ENCODE data around the gene WDR17.

WDR17 gene

GRCh38 chr4:176137631-176138030 is 72.0 kb downstream of the WDR17 start:
- no peak overlapping the region for H3K27ac Mint-ChIP-seq
- no peaks in the 10 kb centered on the region for H3K27me3 Mint-ChIP-seq
- H3K36me3 Mint-ChIP-seq (ENCODE audit: low read depth) = no peaks in the 10 kb centered on the region
- H3K9me3 Mint-ChIP-seq = no peaks in the 10 kb centered on the region
- H3K4me3 Mint-ChIP-seq = no peak overlapping the region
- no peak for DNase-seq
- H3K4me1 Mint-ChIP-seq (ENCODE audit: low read depth) = no peaks in the 10 kb centered on the region

GRCh38 chr4:176139518-176139917 is 73.9 kb downstream of the WDR17 start:
- no peak for DNase-seq
- Mint-ChIP-seq H3K27ac (no peak overlapping the region), H3K4me3 (no peak overlapping the region), H3K27me3 (no peaks in the 10 kb centered on the region), H3K4me1 (ENCODE audit: low read depth) (no peaks in the 10 kb centered on the region), H3K9me3 (no peaks in the 10 kb centered on the region), H3K36me3 (ENCODE audit: low read depth) (no peaks in the 10 kb centered on the region)

- Mint-ChIP-seq H3K4me1 (ENCODE audit: low read depth) (no peaks in the 10 kb centered on the region), H3K9me3 (no peaks in the 10 kb centered on the region), H3K27ac (no peak overlapping the region), H3K27me3 (no peaks in the 10 kb centered on the region), H3K36me3 (ENCODE audit: low read depth) (no peaks in the 10 kb centered on the region), H3K4me3 (no peak overlapping the region)
- no peak for DNase-seq
Observed at GRCh38 chr4:176142253-176142652, 76.6 kb downstream of the WDR17 start.

- no peak overlapping the region for H3K27ac Mint-ChIP-seq
- no peak overlapping the region for H3K4me3 Mint-ChIP-seq
- no peaks in the 10 kb centered on the region for H3K4me1 Mint-ChIP-seq (ENCODE audit: low read depth)
- no peaks in the 10 kb centered on the region for H3K9me3 Mint-ChIP-seq
- H3K36me3 Mint-ChIP-seq (ENCODE audit: low read depth) = no peaks in the 10 kb centered on the region
- DNase-seq = no peak
- no peaks in the 10 kb centered on the region for H3K27me3 Mint-ChIP-seq
Observed at GRCh38 chr4:176149680-176150355, 84.2 kb downstream of the WDR17 start.

- Mint-ChIP-seq H3K36me3 (ENCODE audit: low read depth) (no peaks in the 10 kb centered on the region), H3K27ac (no peak overlapping the region), H3K9me3 (no peaks in the 10 kb centered on the region), H3K27me3 (no peaks in the 10 kb centered on the region), H3K4me1 (ENCODE audit: low read depth) (no peaks in the 10 kb centered on the region), H3K4me3 (no peak overlapping the region)
- no peak for DNase-seq
Observed at GRCh38 chr4:176150356-176150682, 84.7 kb downstream of the WDR17 start.

DNA sequence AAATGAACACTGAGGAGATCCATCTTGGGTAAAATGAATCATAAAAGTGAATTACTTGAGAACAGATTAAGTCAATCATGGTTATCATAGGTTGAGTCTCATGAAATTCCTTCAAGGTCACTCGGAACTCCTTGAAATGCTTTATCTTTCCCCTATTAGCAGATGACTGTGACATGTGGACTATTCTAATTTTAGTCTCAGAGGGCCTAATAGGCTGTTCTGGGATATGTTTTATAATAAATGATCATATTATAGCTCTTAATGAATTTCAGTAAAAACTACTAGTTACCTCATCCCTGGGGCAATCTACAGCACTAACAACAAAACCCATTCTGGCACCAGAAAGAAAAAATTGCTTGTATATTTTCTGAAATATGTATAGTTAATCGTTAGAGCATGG is 85.1 kb downstream of the WDR17 start:
- Mint-ChIP-seq H3K9me3 (no peaks in the 10 kb centered on the region), H3K27ac (no peak overlapping the region), H3K4me3 (no peak overlapping the region), H3K4me1 (ENCODE audit: low read depth) (no peaks in the 10 kb centered on the region), H3K36me3 (ENCODE audit: low read depth) (no peaks in the 10 kb centered on the region), H3K27me3 (no peaks in the 10 kb centered on the region)
- no peak for DNase-seq

GRCh38 chr4:176153124-176153523 is 87.5 kb downstream of the WDR17 start:
- no peaks in the 10 kb centered on the region for H3K36me3 Mint-ChIP-seq (ENCODE audit: low read depth)
- H3K27me3 Mint-ChIP-seq = no peaks in the 10 kb centered on the region
- no peak for DNase-seq
- no peak overlapping the region for H3K4me3 Mint-ChIP-seq
- no peaks in the 10 kb centered on the region for H3K4me1 Mint-ChIP-seq (ENCODE audit: low read depth)
- H3K27ac Mint-ChIP-seq = no peak overlapping the region
- H3K9me3 Mint-ChIP-seq = no peaks in the 10 kb centered on the region

DNA sequence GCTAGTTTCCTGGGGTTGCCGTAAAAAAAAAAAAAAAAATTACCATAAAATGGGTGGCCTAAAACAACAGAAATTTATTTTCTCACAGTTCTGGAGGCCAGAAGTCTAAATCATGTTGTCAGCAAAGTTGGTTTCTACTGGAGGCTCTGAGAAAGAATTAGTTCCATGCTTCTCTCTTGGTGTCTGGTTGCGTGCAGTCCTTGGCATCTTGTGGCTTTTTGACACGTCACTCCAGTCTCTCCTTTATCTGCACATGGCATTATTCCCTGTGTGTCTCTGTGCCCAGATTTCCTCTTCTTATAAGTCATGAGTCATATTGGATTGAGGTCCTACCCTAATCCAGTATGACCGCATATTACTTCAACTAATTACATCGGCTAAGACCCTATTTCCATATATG is 91.0 kb downstream of the WDR17 start:
- DNase-seq = no peak
- Mint-ChIP-seq H3K4me1 (ENCODE audit: low read depth) (no peaks in the 10 kb centered on the region), H3K36me3 (ENCODE audit: low read depth) (no peaks in the 10 kb centered on the region), H3K27me3 (peaks cover 3% of the 10 kb centered on the region), H3K4me3 (no peak overlapping the region), H3K27ac (no peak overlapping the region), H3K9me3 (no peaks in the 10 kb centered on the region)

DNA sequence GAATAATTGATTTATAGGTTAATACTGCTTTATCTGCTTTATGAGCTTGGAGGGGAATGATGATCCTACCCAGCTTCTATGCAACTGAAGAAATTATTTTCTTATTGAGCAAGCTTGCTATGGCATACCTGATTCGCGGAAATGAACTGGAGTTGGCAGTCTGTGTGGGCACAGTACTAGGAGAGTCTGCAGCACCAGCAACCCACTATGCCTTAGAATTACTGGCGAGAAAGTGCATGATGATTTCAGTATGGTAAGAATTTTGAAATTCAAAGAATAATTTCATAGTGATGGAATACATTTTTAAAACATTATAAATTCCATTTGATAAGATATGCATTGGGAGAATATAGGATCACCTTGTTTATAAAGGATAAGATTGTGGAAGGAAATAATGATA is 97.4 kb downstream of the WDR17 start:
- Mint-ChIP-seq H3K36me3 (ENCODE audit: low read depth) (no peaks in the 10 kb centered on the region), H3K4me3 (no peak overlapping the region), H3K27ac (no peak overlapping the region), H3K27me3 (peaks cover 5% of the 10 kb centered on the region), H3K4me1 (ENCODE audit: low read depth) (no peaks in the 10 kb centered on the region), H3K9me3 (no peaks in the 10 kb centered on the region)
- no peak for DNase-seq

DNA sequence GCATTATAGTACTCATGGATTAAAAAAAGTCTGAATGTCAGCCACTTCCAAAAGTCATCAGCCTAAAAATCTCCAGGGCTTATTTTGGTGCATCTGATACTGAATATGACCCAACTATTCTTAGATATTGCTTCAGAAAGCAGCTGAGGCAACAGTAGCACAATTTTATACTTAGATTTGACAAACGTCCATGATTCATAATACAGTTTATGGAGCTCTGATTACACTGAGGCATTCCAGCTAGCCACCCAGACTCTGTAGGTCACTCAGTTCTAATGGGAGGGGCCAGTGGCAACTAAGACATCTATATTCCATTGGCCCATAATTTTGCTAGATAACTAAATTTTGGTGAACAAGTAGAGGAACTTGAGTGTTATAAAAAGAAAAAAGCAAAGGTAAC is 119.4 kb downstream of the WDR17 start:
- Mint-ChIP-seq H3K4me1 (ENCODE audit: low read depth) (peaks cover 17% of the 10 kb centered on the region), H3K4me3 (no peak overlapping the region), H3K27ac (no peak overlapping the region), H3K36me3 (ENCODE audit: low read depth) (no peaks in the 10 kb centered on the region), H3K27me3 (peaks cover 53% of the 10 kb centered on the region), H3K9me3 (no peaks in the 10 kb centered on the region)
- no peak for DNase-seq

DNA sequence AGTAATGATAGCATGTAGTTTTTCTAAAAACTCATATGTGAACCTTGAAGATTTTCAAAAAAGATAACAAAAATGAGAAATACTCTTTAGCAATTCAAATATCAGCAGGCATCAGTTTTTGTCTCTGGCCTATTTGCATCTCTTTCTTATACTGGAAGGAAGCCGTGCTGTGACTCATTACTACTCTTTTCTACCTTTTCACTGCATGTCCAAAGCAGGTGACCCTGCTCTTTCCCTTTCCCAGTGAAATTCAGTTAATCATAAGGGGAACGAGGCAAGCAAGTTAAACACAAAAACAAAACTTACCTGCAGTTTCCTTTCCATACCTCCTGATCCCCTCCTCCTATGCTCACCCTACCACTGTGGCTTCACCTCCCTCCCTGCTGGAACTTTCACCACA is 120.4 kb downstream of the WDR17 start:
- peaks cover 60% of the 10 kb centered on the region for H3K27me3 Mint-ChIP-seq
- H3K36me3 Mint-ChIP-seq (ENCODE audit: low read depth) = no peaks in the 10 kb centered on the region
- H3K27ac Mint-ChIP-seq = no peak overlapping the region
- no peaks in the 10 kb centered on the region for H3K9me3 Mint-ChIP-seq
- H3K4me1 Mint-ChIP-seq (ENCODE audit: low read depth) = peaks cover 17% of the 10 kb centered on the region
- H3K4me3 Mint-ChIP-seq = no peak overlapping the region
- DNase-seq = no peak

GRCh38 chr4:176186671-176187395 is 121.2 kb downstream of the WDR17 start:
- peaks cover 67% of the 10 kb centered on the region for H3K27me3 Mint-ChIP-seq

DNA sequence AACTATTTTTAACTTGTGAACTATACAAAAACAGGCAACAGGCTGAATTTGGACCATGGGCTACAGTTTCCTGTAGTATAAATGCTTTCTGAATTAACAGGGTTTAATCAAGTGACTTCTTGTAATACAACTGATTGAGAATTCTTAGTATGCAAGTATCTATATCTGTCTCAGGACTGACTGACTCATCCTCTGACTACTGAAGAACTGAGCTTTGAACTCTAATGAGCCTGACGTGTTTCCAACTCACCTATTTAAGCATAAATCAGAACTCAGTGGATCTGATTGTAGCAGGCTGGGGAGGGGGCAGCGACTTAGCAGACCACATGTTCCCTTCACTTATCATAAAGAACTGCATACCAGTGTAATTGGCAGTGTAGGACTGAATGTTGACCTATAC is 122.0 kb downstream of the WDR17 start:
- Mint-ChIP-seq H3K4me1 (ENCODE audit: low read depth) (peaks cover 17% of the 10 kb centered on the region), H3K9me3 (no peaks in the 10 kb centered on the region), H3K27ac (no peak overlapping the region), H3K4me3 (no peak overlapping the region), H3K27me3 (peaks cover 75% of the 10 kb centered on the region), H3K36me3 (ENCODE audit: low read depth) (no peaks in the 10 kb centered on the region)
- no peak for DNase-seq

More at GRCh38 chr4:176186671-176187395, 121.2 kb downstream of the WDR17 start:
- no peaks in the 10 kb centered on the region for H3K9me3 Mint-ChIP-seq
- H3K4me1 Mint-ChIP-seq (ENCODE audit: low read depth) = peaks cover 17% of the 10 kb centered on the region
- no peak overlapping the region for H3K4me3 Mint-ChIP-seq
- no peaks in the 10 kb centered on the region for H3K36me3 Mint-ChIP-seq (ENCODE audit: low read depth)
- no peak for DNase-seq
- H3K27ac Mint-ChIP-seq = no peak overlapping the region

GRCh38 chr4:176188654-176189053 is 123.0 kb downstream of the WDR17 start:
- Mint-ChIP-seq H3K27me3 (peaks cover 73% of the 10 kb centered on the region), H3K27ac (no peak overlapping the region), H3K36me3 (ENCODE audit: low read depth) (no peaks in the 10 kb centered on the region), H3K4me3 (no peak overlapping the region), H3K9me3 (no peaks in the 10 kb centered on the region), H3K4me1 (ENCODE audit: low read depth) (peaks cover 25% of the 10 kb centered on the region)
- no peak for DNase-seq

DNA sequence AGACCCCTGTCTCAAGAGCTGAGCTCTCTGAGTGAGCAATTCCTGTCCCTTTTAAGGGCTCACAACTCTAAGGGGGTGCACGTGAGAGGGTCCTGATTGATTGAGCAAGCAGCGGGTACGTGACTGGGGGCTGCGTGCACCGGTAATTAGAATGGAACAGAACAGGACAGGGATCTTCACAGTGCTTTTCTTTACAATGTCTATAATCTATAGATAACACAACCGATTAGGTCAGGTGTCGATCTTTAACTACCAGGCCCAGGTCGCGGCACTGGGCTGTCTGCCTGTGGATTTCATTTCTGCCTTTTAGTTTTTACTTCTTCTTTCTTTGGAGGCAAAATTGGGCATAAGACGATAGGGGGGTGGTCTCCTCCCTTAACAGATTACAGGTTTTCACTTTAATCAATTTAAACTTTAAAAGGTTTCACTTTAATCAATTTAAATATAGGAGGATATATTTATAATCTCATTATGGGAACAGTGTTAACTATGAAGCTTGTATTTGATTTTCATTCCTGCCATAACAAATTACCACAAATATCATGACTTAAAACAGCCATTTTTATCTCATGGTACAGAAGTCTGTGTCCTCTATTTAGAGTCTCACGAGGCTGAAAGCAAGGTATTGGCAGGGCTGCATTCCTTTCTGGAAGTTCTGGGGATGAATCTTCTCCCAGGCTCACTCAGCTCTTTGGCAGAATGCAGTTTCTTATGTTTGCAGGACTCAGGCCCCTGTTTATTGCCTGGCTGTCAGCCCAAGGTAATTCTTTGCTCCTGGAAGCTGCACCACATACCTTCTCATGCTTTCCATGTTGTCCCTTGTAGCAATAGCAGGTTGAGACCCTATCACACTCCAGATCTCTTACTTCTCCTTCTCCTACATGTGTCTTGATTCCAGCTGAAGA is 124.5 kb downstream of the WDR17 start:
- H3K27ac Mint-ChIP-seq = no peak overlapping the region
- peaks cover 39% of the 10 kb centered on the region for H3K4me1 Mint-ChIP-seq (ENCODE audit: low read depth)
- no peaks in the 10 kb centered on the region for H3K36me3 Mint-ChIP-seq (ENCODE audit: low read depth)
- no peaks in the 10 kb centered on the region for H3K9me3 Mint-ChIP-seq
- peaks cover 62% of the 10 kb centered on the region for H3K27me3 Mint-ChIP-seq
- no peak overlapping the region for H3K4me3 Mint-ChIP-seq
- DNase-seq = no peak

All from activated T-cell treated with anti-CD3 and anti-CD28 coated beads, Interleukin-2, amount 50 U/mL, for 24 hours (primary cell).